Activated CD8-positive, alpha-beta memory T cell treated with anti-CD3 and anti-CD28 coated beads, Interleukin-2, amount 50 U/mL, for 48 hours (primary cell): Measurements from ENCODE around the gene CTNNA3.
"Not testable (repeated sequence)": the region's sequence is repeated elsewhere in the genome, so short reads cannot be mapped to it uniquely, and the experiment has no call there.

ENCODE experiments used
- DNase-seq: peaks from one replicate; pipeline ENCODE4 v3.0.0-alpha.2; 2020

Gene CTNNA3

GRCh38 chr10:67599597-67599996 lies 96.4 kb downstream of the CTNNA3 start:
- no peak for DNase-seq

GRCh38 chr10:67596641-67597040 lies 99.4 kb downstream of the CTNNA3 start:
- no peak for DNase-seq

GRCh38 chr10:67587771-67588170 lies 108.2 kb downstream of the CTNNA3 start:
- DNase-seq: no peak

- no peak for DNase-seq
Measured at GRCh38 chr10:67575532-67575931, 120.5 kb downstream of the CTNNA3 start.

- no peak for DNase-seq
Measured at GRCh38 chr10:67573484-67573883, 122.5 kb downstream of the CTNNA3 start.

- no peak for DNase-seq
Measured at GRCh38 chr10:67571503-67571902, 124.5 kb downstream of the CTNNA3 start.

- not testable (repeated sequence) for DNase-seq
Measured at GRCh38 chr10:67558311-67558710, 137.7 kb downstream of the CTNNA3 start.

- DNase-seq: no peak
Measured at GRCh38 chr10:67553254-67553653, 142.7 kb downstream of the CTNNA3 start.

GRCh38 chr10:67550838-67551402 lies 145.1 kb downstream of the CTNNA3 start:
- no peak for DNase-seq

- no peak for DNase-seq
Measured at GRCh38 chr10:67550046-67550445, 145.9 kb downstream of the CTNNA3 start.

GRCh38 chr10:67549390-67549789 lies 146.6 kb downstream of the CTNNA3 start:
- no peak for DNase-seq

- DNase-seq: no peak
Measured at GRCh38 chr10:67541411-67541810, 154.6 kb downstream of the CTNNA3 start.

GRCh38 chr10:67539312-67539711 lies 156.7 kb downstream of the CTNNA3 start:
- DNase-seq: no peak

- DNase-seq: no peak
Measured at GRCh38 chr10:67537906-67538305, 158.1 kb downstream of the CTNNA3 start.

- DNase-seq: no peak
Measured at GRCh38 chr10:67533376-67533775, 162.6 kb downstream of the CTNNA3 start.

GRCh38 chr10:67530990-67531389 lies 165.0 kb downstream of the CTNNA3 start:
- DNase-seq: not testable (repeated sequence)

- DNase-seq: no peak
Measured at GRCh38 chr10:67527351-67527750, 168.6 kb downstream of the CTNNA3 start.

- DNase-seq: no peak
Measured at GRCh38 chr10:67521546-67521945, 174.4 kb downstream of the CTNNA3 start.

GRCh38 chr10:67520924-67521520 lies 175.0 kb downstream of the CTNNA3 start:
- no peak for DNase-seq

- DNase-seq: no peak
Measured at GRCh38 chr10:67519434-67519833, 176.6 kb downstream of the CTNNA3 start.

- DNase-seq: no peak
Measured at GRCh38 chr10:67518756-67519155, 177.2 kb downstream of the CTNNA3 start.

- no peak for DNase-seq
Measured at GRCh38 chr10:67518043-67518442, 178.0 kb downstream of the CTNNA3 start.

- no peak for DNase-seq
Measured at GRCh38 chr10:67506757-67507091, 189.3 kb downstream of the CTNNA3 start.

- DNase-seq: no peak
Measured at GRCh38 chr10:67506083-67506756, 189.8 kb downstream of the CTNNA3 start.
